Measurements from ENCODE around the gene DNASE1L2.

DNA sequence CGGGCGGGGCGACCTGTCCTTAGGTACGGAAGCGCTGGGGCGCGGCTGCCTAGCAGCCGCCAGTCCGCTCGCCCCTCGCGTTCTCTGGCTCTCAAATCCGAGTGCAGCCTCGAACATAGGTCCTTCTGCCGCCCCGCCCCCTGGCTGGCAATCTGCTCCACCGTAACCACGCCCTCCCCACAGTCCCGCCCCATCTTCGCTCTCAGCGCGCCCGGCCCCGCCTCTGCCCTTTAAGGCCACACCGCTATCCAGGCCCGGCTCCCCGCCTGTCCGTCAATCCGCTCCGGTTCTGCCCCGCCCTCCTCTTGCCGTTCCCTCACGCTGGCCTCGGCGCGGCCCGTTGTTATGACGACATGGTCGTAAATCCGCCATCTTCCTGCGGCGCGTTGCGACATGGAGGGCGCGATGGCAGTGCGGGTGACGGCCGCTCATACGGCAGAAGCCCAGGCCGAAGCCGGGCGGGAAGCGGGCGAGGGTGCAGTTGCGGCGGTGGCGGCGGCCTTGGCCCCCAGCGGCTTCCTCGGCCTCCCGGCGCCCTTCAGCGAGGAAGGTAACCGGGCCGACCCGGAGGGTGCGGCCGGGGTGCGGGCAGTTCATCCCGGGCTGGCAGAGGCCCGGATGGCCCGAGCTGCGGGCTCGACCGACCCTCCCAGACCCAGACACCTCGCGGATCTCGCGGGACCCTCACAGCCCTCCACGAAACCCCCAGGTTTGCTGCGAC is 12.9 kb upstream of the DNASE1L2 start, which contains the start of gene E4F1:
- TF ChIP-seq POLR2A (IDR thresholded peaks at IDR 0.05) (peak; percentile 39 to 96), CTCF (IDR thresholded peaks at IDR 0.05) (peak in 5 of 12 donors; percentile 7 to 39 (median 16))
